ENCODE data around the gene CARD9. TPM values are rescaled to one million over a fixed set of nuclear protein-coding genes. Genes with fewer than 3 reads are reported as not detected.

CARD9 gene
- polyA plus RNA-seq, 1 of the 3 experiments (the other 2 are of a cell fraction), result 1.1 TPM

GRCh38 chr9:136411378-136411777, 37.9 kb upstream of the CARD9 start:
- ChIA-PET POLR2A (no interaction called here), CTCF (interaction anchor here (0.6 to 2.2 kb wide), 3 partner anchors 29 to 48 kb away, joined by 3 to 6 read pairs (median 5); no protein-coding TSS in a partner anchor)
- H3K9me2 ChIP-seq, result no peaks in the 10 kb centered on the region
- H3K4me1 ChIP-seq (ENCODE audit: control insufficient read depth in 1 of 2, insufficient read depth in 2 of 2, low read depth in 1 of 2, low read length in 1 of 2), result peaks cover 16 to 24% of the 10 kb centered on the region in 2 experiments
- H3K79me2 ChIP-seq (ENCODE audit: insufficient read depth), result peaks cover 71% of the 10 kb centered on the region
- peaks cover 32 to 52% of the 10 kb centered on the region in 2 experiments for H3K36me3 ChIP-seq (replicated peaks in 1 of 2; ENCODE audit: control insufficient read depth in 1 of 2, insufficient read depth in 2 of 2, low read length in 1 of 2)
- H3K27ac ChIP-seq (ENCODE audit: low read depth in 2 of 2, low read length in 1 of 2), result no peak overlapping the region
- H2AFZ ChIP-seq (ENCODE audit: low read depth), result no peak overlapping the region
- DNase-seq, result no peak
- no peaks in the 10 kb centered on the region for H3K27me3 ChIP-seq (ENCODE audit: insufficient read depth)
- H3K4me2 ChIP-seq, result peak overlapping the region; percentile 96
- H3K9ac ChIP-seq, result peak overlapping the region; percentile 88
- TF ChIP-seq MAX (IDR thresholded peaks at IDR 0.05; ENCODE audit: low read depth), result no peak
- TF ChIP-seq EP300 (IDR thresholded peaks at IDR 0.05; ENCODE audit: borderline replicate concordance in 1 of 2, low read depth in 1 of 2, low read length in 1 of 2), result no peak
- H3F3A ChIP-seq (replicated peaks; ENCODE audit: insufficient read depth), result peaks cover 3% of the 10 kb centered on the region
- H3K4me3 ChIP-seq (ENCODE audit: low read depth in 2 of 2, low read length in 1 of 2), result peak overlapping the region; percentile 92 to 98
- H4K20me1 ChIP-seq (ENCODE audit: insufficient read depth), result peaks cover 7% of the 10 kb centered on the region
- no peaks in the 10 kb centered on the region for H3K9me3 ChIP-seq
- 26% methylated on average over 4 of the region's 4 CpGs for WGBS (ENCODE audit: low lambda C conversion rate)

- Histone ChIP-seq H3K27ac (ENCODE audit: low read depth in 2 of 2, low read length in 1 of 2) (peak within 1 kb of the TSS; percentile 62 to 67; a peak in 3 of 4 replicates), H3K4me3 (ENCODE audit: low read depth in 2 of 2, low read length in 1 of 2) (peak within 1 kb of the TSS; percentile 92 to 98), H2AFZ (ENCODE audit: low read depth) (0 out of 2 replicates have a peak within 1 kb of the TSS, but pooled peaks have one; percentile 79), H3K4me1 (ENCODE audit: control insufficient read depth in 1 of 2, insufficient read depth in 2 of 2, low read depth in 1 of 2, low read length in 1 of 2) (peaks cover 16 to 24% of the 10 kb centered on the region in 2 experiments), H3F3A (replicated peaks; ENCODE audit: insufficient read depth) (peaks cover 6% of the 10 kb centered on the region), H3K27me3 (ENCODE audit: insufficient read depth) (no peaks in the 10 kb centered on the region), H3K4me2 (peak within 1 kb of the TSS; percentile 99), H3K9me2 (no peaks in the 10 kb centered on the region), H4K20me1 (ENCODE audit: insufficient read depth) (peaks cover 7% of the 10 kb centered on the region), H3K9ac (peak within 1 kb of the TSS; percentile 88), H3K9me3 (no peaks in the 10 kb centered on the region), H3K36me3 (replicated peaks in 1 of 2; ENCODE audit: control insufficient read depth in 1 of 2, insufficient read depth in 2 of 2, low read length in 1 of 2) (peaks cover 29 to 52% of the 10 kb centered on the region in 2 experiments), H3K79me2 (ENCODE audit: insufficient read depth) (peaks cover 71% of the 10 kb centered on the region)
- ChIA-PET CTCF (interaction anchor here (1.0 to 3.6 kb wide), 6 partner anchors 10 to 46 kb away, joined by 3 to 26 read pairs (median 6); partner anchors contain the start of genes DNLZ and SNAPC4), POLR2A (interaction anchor here (1.1 to 1.4 kb wide), 2 partner anchors 47 to 84 kb away, joined by 3 to 5 read pairs; partner anchors contain the start of gene DNLZ)
- under 1% methylated on average over 49 of the region's 83 CpGs for WGBS (ENCODE audit: low lambda C conversion rate)
- DNase-seq, result peak; percentile 99
- peak; percentile 96 for TF ChIP-seq POLR2AphosphoS5 (IDR thresholded peaks at IDR 0.05; ENCODE audit: low read depth, low read length)
- no peak for TF ChIP-seq MEF2A (IDR thresholded peaks at IDR 0.05; ENCODE audit: borderline replicate concordance, low read depth)
- no peak for TF ChIP-seq RFX5 (IDR thresholded peaks at IDR 0.05; ENCODE audit: low read length)
- TF ChIP-seq RAD21 (IDR thresholded peaks at IDR 0.05; ENCODE audit: low read length), result no peak
- peak; percentile 97 for TF ChIP-seq TAF1 (IDR thresholded peaks at IDR 0.05; ENCODE audit: borderline replicate concordance, low read depth, low read length)
- no peak for TF ChIP-seq GATA2 (CRISPR knock-in tag; IDR thresholded peaks at IDR 0.05)
- no peak for TF ChIP-seq NRF1 (IDR thresholded peaks at IDR 0.05; ENCODE audit: low read depth, low read length)
- TF ChIP-seq ELF1 (IDR thresholded peaks at IDR 0.05), result peak; percentile 67
- TF ChIP-seq USF1 (IDR thresholded peaks at IDR 0.05; ENCODE audit: borderline replicate concordance, low read depth), result no peak
- no peak for TF ChIP-seq TCF12 (IDR thresholded peaks at IDR 0.05)
- peak; percentile 97 for TF ChIP-seq YY1 (IDR thresholded peaks at IDR 0.05; ENCODE audit: low read depth)
- peak; percentile 76; the same call in 1 of the 2 replicates for TF ChIP-seq SIN3A (IDR thresholded peaks at IDR 0.05; ENCODE audit: borderline replicate concordance, low read depth, low read length)
- no peak for TF ChIP-seq ZBTB33 (IDR thresholded peaks at IDR 0.05; ENCODE audit: borderline replicate concordance, low read depth)
- no peak for TF ChIP-seq SMC3 (IDR thresholded peaks at IDR 0.05; ENCODE audit: low read depth, low read length)
- no peak for TF ChIP-seq USF2 (IDR thresholded peaks at IDR 0.05; ENCODE audit: borderline replicate concordance, low read depth, low read length)
- TF ChIP-seq MAX (IDR thresholded peaks at IDR 0.05; ENCODE audit: low read depth), result peak; percentile 95
- TF ChIP-seq REST (IDR thresholded peaks at IDR 0.05; ENCODE audit: low read depth, low read length), result peak; percentile 58
Measured at GRCh38 chr9:136410500-136411287, 37.2 kb upstream of the CARD9 start, which contains the start of the genes ENTR1 and PMPCA. Gene ENTR1 (minus strand): TSS chr9:136410614. CDS start chr9:136410397, 217 bp downstream. Gene PMPCA (plus strand): TSS chr9:136410658. CDS start chr9:136410669, 11 bp downstream.

Data from SK-N-SH (cell line).